Measurements from ENCODE around the gene MFN2.

DNA sequence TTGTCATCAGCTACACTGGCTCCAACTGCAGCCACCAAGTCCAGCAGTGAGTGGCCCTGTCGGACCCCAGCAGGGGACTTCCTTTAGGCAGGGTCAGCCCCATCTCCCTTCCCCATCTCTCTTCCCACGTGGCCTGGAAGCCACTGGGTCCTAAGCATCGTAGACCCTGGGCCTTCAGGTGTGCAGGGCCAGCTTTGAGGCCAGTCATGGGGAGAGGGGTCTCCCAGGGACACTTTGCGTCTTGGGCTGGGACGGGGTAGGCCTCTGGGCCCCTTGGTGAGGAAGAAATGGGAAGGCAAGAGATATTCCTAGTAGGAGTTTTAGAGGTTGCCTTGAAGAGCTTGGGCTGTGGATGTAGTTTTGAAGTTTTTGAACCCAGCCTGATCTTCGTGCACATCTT lies 27.0 kb downstream of the MFN2 start:
- TF ChIP-seq, protein P1, sequence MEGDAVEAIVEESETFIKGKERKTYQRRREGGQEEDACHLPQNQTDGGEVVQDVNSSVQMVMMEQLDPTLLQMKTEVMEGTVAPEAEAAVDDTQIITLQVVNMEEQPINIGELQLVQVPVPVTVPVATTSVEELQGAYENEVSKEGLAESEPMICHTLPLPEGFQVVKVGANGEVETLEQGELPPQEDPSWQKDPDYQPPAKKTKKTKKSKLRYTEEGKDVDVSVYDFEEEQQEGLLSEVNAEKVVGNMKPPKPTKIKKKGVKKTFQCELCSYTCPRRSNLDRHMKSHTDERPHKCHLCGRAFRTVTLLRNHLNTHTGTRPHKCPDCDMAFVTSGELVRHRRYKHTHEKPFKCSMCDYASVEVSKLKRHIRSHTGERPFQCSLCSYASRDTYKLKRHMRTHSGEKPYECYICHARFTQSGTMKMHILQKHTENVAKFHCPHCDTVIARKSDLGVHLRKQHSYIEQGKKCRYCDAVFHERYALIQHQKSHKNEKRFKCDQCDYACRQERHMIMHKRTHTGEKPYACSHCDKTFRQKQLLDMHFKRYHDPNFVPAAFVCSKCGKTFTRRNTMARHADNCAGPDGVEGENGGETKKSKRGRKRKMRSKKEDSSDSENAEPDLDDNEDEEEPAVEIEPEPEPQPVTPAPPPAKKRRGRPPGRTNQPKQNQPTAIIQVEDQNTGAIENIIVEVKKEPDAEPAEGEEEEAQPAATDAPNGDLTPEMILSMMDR (IDR thresholded peaks at IDR 0.05) = no peak
- TF ChIP-seq POLR2A (IDR thresholded peaks at IDR 0.05) (no peak), EP300 (IDR thresholded peaks at IDR 0.05) (no peak)
